ENCODE results near the gene SCARF2.

GRCh38 chr22:20384865-20385264 is 52.8 kb downstream of the SCARF2 start:
- no peak for TF ChIP-seq CTCF (IDR thresholded peaks at IDR 0.05)
- TF ChIP-seq POLR2A (IDR thresholded peaks at IDR 0.05) = no peak

All from esophagus squamous epithelium (tissue), 4 donors.